GM23338 (cell line): ENCODE results near the gene BIN1.

Source experiments
- CREB1 ChIP-seq: fragments of 250-450 bp; sonication (Bioruptor Pico); IDR thresholded peaks from 2 replicates; pipeline ENCODE4 v1.5.0; 2020; ENCODE audit warnings: low read depth, mild to moderate bottlenecking, moderate library complexity
- EZH2 ChIP-seq: fragments of 200-600 bp; sonication (generic); IDR thresholded peaks from one replicate; pipeline ENCODE4 v1.8.0; 2017; ENCODE audit warnings: antibody characterized with exemption, mild to moderate bottlenecking, low read depth; ENCODE audit not compliant: unreplicated experiment
- EZH2phosphoT487 ChIP-seq: fragments of 200-600 bp; sonication (generic); IDR thresholded peaks from one replicate; pipeline ENCODE4 v1.8.1; 2018; ENCODE audit warnings: antibody characterized with exemption; ENCODE audit not compliant: unreplicated experiment
- JUNB ChIP-seq: IDR thresholded peaks from one replicate; pipeline ENCODE4 v1.6.1; 2016; ENCODE audit warnings: antibody characterized with exemption; ENCODE audit not compliant: unreplicated experiment
- NANOG ChIP-seq: IDR thresholded peaks from 2 replicates; pipeline ENCODE4 v1.6.1; 2016; ENCODE audit warnings: antibody characterized with exemption, borderline replicate concordance
- POLR2AphosphoS5 ChIP-seq: IDR thresholded peaks from 2 replicates; pipeline ENCODE4 v1.6.1; 2016; ENCODE audit warnings: antibody characterized with exemption, low read depth
- STAT1 ChIP-seq: IDR thresholded peaks from one replicate; pipeline ENCODE4 v1.6.1; 2016; ENCODE audit warnings: antibody characterized with exemption; ENCODE audit not compliant: unreplicated experiment
- ZNF114 ChIP-seq: fragments of 250-450 bp; sonication (Bioruptor Pico); IDR thresholded peaks from 2 replicates; pipeline ENCODE4 v1.5.0; 2020; ENCODE audit warnings: mild to moderate bottlenecking, moderate library complexity
- ZNF331 ChIP-seq: fragments of 250-450 bp; sonication (Bioruptor Pico); IDR thresholded peaks from 2 replicates; pipeline ENCODE4 v1.5.0; 2020; ENCODE audit warnings: low read depth, mild to moderate bottlenecking, moderate library complexity
- TF ChIP-seq, protein P1 (sequence below), 2 experiments: fragments of 200-600 bp in 1 of 2; sonication (generic) in 1 of 2; conservative IDR thresholded peaks; 2 replicates each; pipeline versions ENCODE4 v1.5.1 to v1.6.1; 2016 to 2017; ENCODE audit warnings: antibody characterized with exemption in 2 of 2, low read depth in 2 of 2, mild to moderate bottlenecking in 2 of 2, moderate library complexity in 1 of 2
- TF ChIP-seq, protein P2 (sequence below): IDR thresholded peaks from one replicate; pipeline ENCODE4 v1.6.1; 2018; ENCODE audit warnings: antibody characterized with exemption; ENCODE audit not compliant: unreplicated experiment
- TF ChIP-seq, protein P3 (sequence below): IDR thresholded peaks from 2 replicates; pipeline ENCODE4 v1.6.1; 2016; ENCODE audit warnings: antibody characterized with exemption

GRCh38 chr2:127097471-127097765 is 9.5 kb downstream of the BIN1 start:
- TF ChIP-seq, protein P1, sequence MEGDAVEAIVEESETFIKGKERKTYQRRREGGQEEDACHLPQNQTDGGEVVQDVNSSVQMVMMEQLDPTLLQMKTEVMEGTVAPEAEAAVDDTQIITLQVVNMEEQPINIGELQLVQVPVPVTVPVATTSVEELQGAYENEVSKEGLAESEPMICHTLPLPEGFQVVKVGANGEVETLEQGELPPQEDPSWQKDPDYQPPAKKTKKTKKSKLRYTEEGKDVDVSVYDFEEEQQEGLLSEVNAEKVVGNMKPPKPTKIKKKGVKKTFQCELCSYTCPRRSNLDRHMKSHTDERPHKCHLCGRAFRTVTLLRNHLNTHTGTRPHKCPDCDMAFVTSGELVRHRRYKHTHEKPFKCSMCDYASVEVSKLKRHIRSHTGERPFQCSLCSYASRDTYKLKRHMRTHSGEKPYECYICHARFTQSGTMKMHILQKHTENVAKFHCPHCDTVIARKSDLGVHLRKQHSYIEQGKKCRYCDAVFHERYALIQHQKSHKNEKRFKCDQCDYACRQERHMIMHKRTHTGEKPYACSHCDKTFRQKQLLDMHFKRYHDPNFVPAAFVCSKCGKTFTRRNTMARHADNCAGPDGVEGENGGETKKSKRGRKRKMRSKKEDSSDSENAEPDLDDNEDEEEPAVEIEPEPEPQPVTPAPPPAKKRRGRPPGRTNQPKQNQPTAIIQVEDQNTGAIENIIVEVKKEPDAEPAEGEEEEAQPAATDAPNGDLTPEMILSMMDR (conservative IDR thresholded peaks at IDR 0.05; ENCODE audit: low read depth in 2 of 2), result no peak
- TF ChIP-seq POLR2AphosphoS5 (no peak), EZH2 (no peak), EZH2phosphoT487 (no peak), JUNB (no peak), STAT1 (no peak), ZNF331 (CRISPR knock-in tag) (no peak), CREB1 (no peak), ZNF114 (no peak), NANOG (no peak)
- TF ChIP-seq, protein P2, sequence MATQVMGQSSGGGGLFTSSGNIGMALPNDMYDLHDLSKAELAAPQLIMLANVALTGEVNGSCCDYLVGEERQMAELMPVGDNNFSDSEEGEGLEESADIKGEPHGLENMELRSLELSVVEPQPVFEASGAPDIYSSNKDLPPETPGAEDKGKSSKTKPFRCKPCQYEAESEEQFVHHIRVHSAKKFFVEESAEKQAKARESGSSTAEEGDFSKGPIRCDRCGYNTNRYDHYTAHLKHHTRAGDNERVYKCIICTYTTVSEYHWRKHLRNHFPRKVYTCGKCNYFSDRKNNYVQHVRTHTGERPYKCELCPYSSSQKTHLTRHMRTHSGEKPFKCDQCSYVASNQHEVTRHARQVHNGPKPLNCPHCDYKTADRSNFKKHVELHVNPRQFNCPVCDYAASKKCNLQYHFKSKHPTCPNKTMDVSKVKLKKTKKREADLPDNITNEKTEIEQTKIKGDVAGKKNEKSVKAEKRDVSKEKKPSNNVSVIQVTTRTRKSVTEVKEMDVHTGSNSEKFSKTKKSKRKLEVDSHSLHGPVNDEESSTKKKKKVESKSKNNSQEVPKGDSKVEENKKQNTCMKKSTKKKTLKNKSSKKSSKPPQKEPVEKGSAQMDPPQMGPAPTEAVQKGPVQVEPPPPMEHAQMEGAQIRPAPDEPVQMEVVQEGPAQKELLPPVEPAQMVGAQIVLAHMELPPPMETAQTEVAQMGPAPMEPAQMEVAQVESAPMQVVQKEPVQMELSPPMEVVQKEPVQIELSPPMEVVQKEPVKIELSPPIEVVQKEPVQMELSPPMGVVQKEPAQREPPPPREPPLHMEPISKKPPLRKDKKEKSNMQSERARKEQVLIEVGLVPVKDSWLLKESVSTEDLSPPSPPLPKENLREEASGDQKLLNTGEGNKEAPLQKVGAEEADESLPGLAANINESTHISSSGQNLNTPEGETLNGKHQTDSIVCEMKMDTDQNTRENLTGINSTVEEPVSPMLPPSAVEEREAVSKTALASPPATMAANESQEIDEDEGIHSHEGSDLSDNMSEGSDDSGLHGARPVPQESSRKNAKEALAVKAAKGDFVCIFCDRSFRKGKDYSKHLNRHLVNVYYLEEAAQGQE, result no peak
- TF ChIP-seq, protein P3, sequence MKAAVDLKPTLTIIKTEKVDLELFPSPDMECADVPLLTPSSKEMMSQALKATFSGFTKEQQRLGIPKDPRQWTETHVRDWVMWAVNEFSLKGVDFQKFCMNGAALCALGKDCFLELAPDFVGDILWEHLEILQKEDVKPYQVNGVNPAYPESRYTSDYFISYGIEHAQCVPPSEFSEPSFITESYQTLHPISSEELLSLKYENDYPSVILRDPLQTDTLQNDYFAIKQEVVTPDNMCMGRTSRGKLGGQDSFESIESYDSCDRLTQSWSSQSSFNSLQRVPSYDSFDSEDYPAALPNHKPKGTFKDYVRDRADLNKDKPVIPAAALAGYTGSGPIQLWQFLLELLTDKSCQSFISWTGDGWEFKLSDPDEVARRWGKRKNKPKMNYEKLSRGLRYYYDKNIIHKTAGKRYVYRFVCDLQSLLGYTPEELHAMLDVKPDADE, result no peak
